Neural progenitor cell (in vitro differentiated cells): ENCODE data around the gene RTKN2.

Experiments
- EZH2phosphoT487 ChIP-seq: fragments of 200-600 bp; sonication (generic); IDR thresholded peaks from 2 replicates; pipeline ENCODE4 v1.6.1; 2017; ENCODE audit warnings: antibody characterized with exemption
- TF ChIP-seq, protein P1 (sequence below): fragments of 200-600 bp; sonication (generic); IDR thresholded peaks from 2 replicates; pipeline ENCODE4 v1.5.1; 2017; ENCODE audit warnings: antibody characterized with exemption, mild to moderate bottlenecking

DNA sequence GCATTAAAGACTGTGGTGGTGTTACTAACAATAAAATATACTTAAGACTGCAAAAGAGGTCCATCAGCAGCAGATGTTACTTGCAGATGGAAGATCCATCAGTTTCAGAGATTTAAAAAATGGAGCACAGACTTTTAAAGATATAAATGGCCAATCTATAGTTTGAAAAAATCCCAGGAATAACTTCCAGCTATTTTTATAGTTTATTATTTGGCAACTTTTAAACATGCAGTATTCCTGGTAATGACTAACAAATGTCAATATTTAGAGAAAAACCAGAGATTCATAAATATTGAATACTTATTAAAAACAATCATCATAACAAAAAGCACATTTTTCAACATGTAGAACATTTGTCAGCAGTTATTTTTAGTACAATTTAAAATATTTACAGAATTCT is 30.7 kb downstream of the RTKN2 start:
- TF ChIP-seq, protein P1, sequence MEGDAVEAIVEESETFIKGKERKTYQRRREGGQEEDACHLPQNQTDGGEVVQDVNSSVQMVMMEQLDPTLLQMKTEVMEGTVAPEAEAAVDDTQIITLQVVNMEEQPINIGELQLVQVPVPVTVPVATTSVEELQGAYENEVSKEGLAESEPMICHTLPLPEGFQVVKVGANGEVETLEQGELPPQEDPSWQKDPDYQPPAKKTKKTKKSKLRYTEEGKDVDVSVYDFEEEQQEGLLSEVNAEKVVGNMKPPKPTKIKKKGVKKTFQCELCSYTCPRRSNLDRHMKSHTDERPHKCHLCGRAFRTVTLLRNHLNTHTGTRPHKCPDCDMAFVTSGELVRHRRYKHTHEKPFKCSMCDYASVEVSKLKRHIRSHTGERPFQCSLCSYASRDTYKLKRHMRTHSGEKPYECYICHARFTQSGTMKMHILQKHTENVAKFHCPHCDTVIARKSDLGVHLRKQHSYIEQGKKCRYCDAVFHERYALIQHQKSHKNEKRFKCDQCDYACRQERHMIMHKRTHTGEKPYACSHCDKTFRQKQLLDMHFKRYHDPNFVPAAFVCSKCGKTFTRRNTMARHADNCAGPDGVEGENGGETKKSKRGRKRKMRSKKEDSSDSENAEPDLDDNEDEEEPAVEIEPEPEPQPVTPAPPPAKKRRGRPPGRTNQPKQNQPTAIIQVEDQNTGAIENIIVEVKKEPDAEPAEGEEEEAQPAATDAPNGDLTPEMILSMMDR: no peak
- no peak for TF ChIP-seq EZH2phosphoT487
